Mesothelial cell of epicardium (in vitro differentiated cells): Measurements from ENCODE around the gene KRTAP3-3. TPM values are rescaled to one million over a fixed set of nuclear protein-coding genes. Genes with fewer than 3 reads are reported as not detected.

Source experiments
- DNase-seq, 2 experiments: peaks; one replicate each; pipeline ENCODE4 v3.0.0; 2021; ENCODE audit warnings: low spot score in 2 of 2; ENCODE audit not compliant: unreplicated experiment in 2 of 2
- H3K27ac Mint-ChIP-seq: 2 replicates; pipeline ENCODE4 v1.8.0; 2021; ENCODE audit warnings: mixed read lengths
- H3K27me3 Mint-ChIP-seq: 2 replicates; pipeline ENCODE4 v1.8.0; 2021; ENCODE audit warnings: low read depth, mixed read lengths
- H3K36me3 Mint-ChIP-seq: 2 replicates; pipeline ENCODE4 v1.8.0; 2021; ENCODE audit warnings: mixed read lengths
- H3K4me1 Mint-ChIP-seq: 2 replicates; pipeline ENCODE4 v1.8.0; 2021; ENCODE audit warnings: mixed read lengths
- H3K4me3 Mint-ChIP-seq: 2 replicates; pipeline ENCODE4 v1.8.0; 2021; ENCODE audit warnings: mild to moderate bottlenecking, moderate library complexity, mixed read lengths
- H3K9me3 Mint-ChIP-seq: 2 replicates; pipeline ENCODE4 v1.8.0; 2021; ENCODE audit warnings: mixed read lengths
- total RNA-seq: library from RNA; stranded (reverse); gene quantifications from 3 replicates; pipeline ENCODE4 v1.2.1, GENCODE V29; 2021
- TF ChIP-seq, protein P1 (sequence below): fragments of 200-600 bp; sonication (generic); IDR thresholded peaks from one replicate; pipeline ENCODE4 v1.5.0; 2021; ENCODE audit warnings: antibody characterized with exemption; ENCODE audit not compliant: unreplicated experiment

The KRTAP3-3 gene
- total RNA-seq, 1 donor from 2014 or later, result not detected

DNA sequence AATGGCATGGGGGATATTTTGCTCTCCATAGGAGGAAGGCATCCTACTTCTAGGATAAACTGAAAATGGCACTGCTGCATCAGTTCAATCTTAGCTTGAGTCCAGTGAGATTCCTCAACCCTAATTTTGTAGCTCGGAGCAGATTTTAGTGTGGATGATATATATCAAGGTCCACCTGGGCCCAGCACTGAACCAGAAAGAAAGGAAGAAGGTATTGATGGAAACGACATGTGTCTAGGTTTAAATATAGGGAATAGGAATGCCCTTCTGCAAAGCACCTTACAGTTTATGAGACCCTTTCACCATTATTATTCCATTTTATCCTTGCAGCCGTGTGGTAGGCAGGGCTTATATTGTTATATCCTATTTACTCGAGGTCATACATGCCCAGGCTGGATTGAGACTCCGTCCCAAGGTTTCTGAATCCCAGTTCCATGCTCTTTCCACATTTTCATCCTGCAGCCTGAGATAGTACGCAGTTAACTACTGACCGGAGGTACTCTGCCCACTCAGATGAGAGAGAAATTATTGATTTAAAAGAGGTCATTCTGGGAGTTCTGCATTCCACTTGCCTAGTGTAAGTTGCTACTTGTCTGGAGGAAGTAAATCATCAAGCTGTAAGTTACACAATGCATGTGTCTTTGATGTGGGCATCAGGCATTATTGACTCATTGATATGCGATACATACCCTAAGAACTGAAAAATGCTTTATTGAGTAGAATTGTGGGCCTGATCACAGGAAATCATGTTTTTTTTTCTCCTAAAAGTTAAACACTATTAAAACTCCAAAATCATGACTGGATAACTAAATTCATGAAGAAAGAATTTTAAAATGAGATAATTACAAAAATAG is 37.3 kb downstream of the KRTAP3-3 start:
- H3K4me3 Mint-ChIP-seq, result peak overlapping the region; percentile 3
- peak overlapping the region; percentile 96 for H3K27ac Mint-ChIP-seq
- no peaks in the 10 kb centered on the region for H3K27me3 Mint-ChIP-seq
- H3K36me3 Mint-ChIP-seq, result no peaks in the 10 kb centered on the region
- TF ChIP-seq, protein P1, sequence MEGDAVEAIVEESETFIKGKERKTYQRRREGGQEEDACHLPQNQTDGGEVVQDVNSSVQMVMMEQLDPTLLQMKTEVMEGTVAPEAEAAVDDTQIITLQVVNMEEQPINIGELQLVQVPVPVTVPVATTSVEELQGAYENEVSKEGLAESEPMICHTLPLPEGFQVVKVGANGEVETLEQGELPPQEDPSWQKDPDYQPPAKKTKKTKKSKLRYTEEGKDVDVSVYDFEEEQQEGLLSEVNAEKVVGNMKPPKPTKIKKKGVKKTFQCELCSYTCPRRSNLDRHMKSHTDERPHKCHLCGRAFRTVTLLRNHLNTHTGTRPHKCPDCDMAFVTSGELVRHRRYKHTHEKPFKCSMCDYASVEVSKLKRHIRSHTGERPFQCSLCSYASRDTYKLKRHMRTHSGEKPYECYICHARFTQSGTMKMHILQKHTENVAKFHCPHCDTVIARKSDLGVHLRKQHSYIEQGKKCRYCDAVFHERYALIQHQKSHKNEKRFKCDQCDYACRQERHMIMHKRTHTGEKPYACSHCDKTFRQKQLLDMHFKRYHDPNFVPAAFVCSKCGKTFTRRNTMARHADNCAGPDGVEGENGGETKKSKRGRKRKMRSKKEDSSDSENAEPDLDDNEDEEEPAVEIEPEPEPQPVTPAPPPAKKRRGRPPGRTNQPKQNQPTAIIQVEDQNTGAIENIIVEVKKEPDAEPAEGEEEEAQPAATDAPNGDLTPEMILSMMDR, result no peak
- H3K9me3 Mint-ChIP-seq, result no peaks in the 10 kb centered on the region
- H3K4me1 Mint-ChIP-seq, result peaks cover 69% of the 10 kb centered on the region
- DNase-seq, result no peak

DNA sequence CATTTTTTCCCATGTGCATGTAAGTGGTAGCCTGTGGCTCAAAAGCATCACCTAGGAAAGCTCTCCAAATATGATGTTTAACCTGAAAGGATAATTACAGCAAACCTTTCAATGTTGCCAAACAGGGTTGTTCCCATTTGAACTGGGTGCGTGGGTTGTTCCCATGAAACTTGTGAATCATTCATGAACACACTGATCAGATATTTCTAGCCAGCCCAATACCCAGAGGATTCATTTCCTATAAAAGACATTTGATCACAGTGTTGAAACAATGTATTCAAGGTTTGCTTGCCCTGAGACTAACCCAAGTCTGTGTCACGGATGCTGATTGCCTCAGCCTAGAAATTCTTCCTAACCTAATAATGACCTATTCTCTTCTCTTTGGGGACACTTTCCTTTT is 40.1 kb downstream of the KRTAP3-3 start:
- peaks cover 66% of the 10 kb centered on the region for H3K4me1 Mint-ChIP-seq
- peak overlapping the region; percentile 88 for H3K27ac Mint-ChIP-seq
- H3K27me3 Mint-ChIP-seq, result no peaks in the 10 kb centered on the region
- H3K9me3 Mint-ChIP-seq, result no peaks in the 10 kb centered on the region
- TF ChIP-seq, protein P1, result no peak
- no peak for DNase-seq
- no peak overlapping the region for H3K4me3 Mint-ChIP-seq
- H3K36me3 Mint-ChIP-seq, result no peaks in the 10 kb centered on the region

DNA sequence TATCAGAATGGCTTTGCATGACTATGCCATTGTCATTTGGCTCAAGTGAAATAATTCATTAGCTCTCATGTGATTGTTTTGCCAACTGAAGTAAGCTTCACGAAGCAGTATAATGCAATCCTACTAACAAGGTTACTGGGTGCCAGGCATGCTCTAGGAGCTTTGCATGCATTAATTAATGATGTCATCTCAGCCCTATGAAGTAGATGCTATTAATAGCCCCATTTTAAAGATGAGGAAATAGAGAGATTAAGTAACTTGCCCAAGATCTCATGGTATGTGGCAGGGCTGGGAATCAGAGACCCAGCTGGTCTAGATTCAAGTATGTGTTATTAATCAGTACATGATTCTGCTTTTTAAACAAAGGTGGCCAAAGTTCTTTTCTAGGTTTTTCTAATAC is 41.3 kb downstream of the KRTAP3-3 start:
- H3K9me3 Mint-ChIP-seq, result no peaks in the 10 kb centered on the region
- H3K4me3 Mint-ChIP-seq, result no peak overlapping the region
- peaks cover 56% of the 10 kb centered on the region for H3K4me1 Mint-ChIP-seq
- TF ChIP-seq, protein P1, result no peak
- H3K36me3 Mint-ChIP-seq, result no peaks in the 10 kb centered on the region
- no peak overlapping the region for H3K27ac Mint-ChIP-seq
- H3K27me3 Mint-ChIP-seq, result no peaks in the 10 kb centered on the region
- DNase-seq, result no peak

DNA sequence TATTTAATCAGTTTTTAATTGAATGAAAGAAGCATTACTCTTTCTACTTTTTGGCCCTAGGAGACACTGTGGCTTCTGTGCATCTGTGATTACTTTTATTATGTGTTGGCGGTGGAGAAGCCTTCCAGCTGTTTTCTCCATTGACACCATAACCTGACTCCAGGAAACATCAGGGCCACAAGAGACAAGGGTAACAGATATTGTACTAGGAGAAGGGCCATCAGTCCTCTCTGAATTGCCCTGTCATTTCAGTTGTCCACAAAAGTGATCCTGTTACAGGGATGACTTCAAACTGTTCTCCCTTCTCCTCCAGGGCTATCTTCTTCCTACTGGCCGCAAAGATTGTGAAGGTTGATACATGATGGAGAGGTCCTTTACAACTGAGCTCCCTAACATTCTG is 41.8 kb downstream of the KRTAP3-3 start:
- no peak overlapping the region for H3K27ac Mint-ChIP-seq
- no peaks in the 10 kb centered on the region for H3K36me3 Mint-ChIP-seq
- peaks cover 54% of the 10 kb centered on the region for H3K4me1 Mint-ChIP-seq
- H3K27me3 Mint-ChIP-seq, result no peaks in the 10 kb centered on the region
- TF ChIP-seq, protein P1, result no peak
- H3K4me3 Mint-ChIP-seq, result no peak overlapping the region
- no peak for DNase-seq
- no peaks in the 10 kb centered on the region for H3K9me3 Mint-ChIP-seq

DNA sequence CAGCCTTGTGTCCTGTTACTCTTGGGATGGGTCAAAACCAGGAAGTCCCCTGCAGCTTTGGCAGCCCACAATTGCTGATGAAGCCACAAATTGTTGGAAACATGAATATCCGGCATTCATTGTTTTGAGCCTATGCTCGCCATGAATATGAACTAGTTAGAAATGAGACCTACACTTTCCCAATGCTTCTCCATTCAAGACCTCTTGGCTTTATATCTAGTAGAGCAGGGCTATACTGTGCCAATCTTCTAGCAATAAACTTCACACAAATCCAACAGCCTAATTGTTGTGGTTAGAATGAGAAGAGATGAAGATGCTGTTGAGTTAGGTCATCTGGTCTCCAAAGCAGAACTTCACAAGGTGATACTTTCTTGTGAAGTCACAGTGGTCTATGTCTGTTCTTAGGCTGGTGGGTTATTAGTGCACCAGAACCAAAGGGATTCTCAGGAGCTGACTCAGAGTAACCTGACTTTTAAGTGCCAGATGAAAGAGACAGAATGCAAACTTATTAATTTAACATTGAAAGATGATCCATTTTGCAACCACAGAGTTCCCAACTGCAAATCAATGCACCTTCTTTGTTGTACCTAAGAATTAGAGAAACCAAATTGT is 42.8 kb downstream of the KRTAP3-3 start:
- no peak overlapping the region for H3K27ac Mint-ChIP-seq
- DNase-seq, result no peak

More for the DNA sequence above, 42.8 kb downstream of the KRTAP3-3 start:
- no peaks in the 10 kb centered on the region for H3K9me3 Mint-ChIP-seq
- H3K4me1 Mint-ChIP-seq, result peaks cover 50% of the 10 kb centered on the region
- H3K27me3 Mint-ChIP-seq, result no peaks in the 10 kb centered on the region
- H3K36me3 Mint-ChIP-seq, result no peaks in the 10 kb centered on the region
- H3K4me3 Mint-ChIP-seq, result no peak overlapping the region
- TF ChIP-seq, protein P1, result no peak
